GM23248 (cell line): ENCODE measurements around the gene CCDC15. TPM values are rescaled to one million over a fixed set of nuclear protein-coding genes. Genes with fewer than 3 reads are reported as not detected.
A peak's percentile ranks its signal among the peaks of the same experiment; 100 is the strongest.

Experiments used
- DNase-seq: peaks from one replicate; pipeline ENCODE4 v3.0.0-alpha.2; 2015
- H2AFZ ChIP-seq: fragments of 200-600 bp; sonication (generic); 2 replicates; pipeline ENCODE4 v1.6.1; 2016; ENCODE audit warnings: antibody characterized with exemption
- H3F3A ChIP-seq: fragments of 200-600 bp; sonication (generic); 2 replicates; pipeline ENCODE4 v1.6.1; 2016; ENCODE audit warnings: mild to moderate bottlenecking, antibody characterized with exemption, mixed run types; ENCODE audit not compliant: insufficient read depth
- H3K27ac ChIP-seq: fragments of 200-600 bp; sonication (generic); 2 replicates; pipeline ENCODE4 v1.5.1; 2016; ENCODE audit warnings: mild to moderate bottlenecking
- H3K27me3 ChIP-seq: fragments of 200-600 bp; sonication (generic); replicated peaks from 2 replicates; pipeline ENCODE4 v1.6.1; 2016; ENCODE audit warnings: mild to moderate bottlenecking; ENCODE audit not compliant: insufficient read depth
- H3K36me3 ChIP-seq: fragments of 200-600 bp; sonication (generic); 2 replicates; pipeline ENCODE4 v1.6.1; 2016; ENCODE audit warnings: low read depth, mild to moderate bottlenecking
- H3K4me1 ChIP-seq: fragments of 200-600 bp; sonication (generic); 2 replicates; pipeline ENCODE4 v1.6.1; 2016; ENCODE audit warnings: mild to moderate bottlenecking; ENCODE audit not compliant: insufficient read depth
- H3K4me2 ChIP-seq: fragments of 200-600 bp; sonication (generic); one replicate; pipeline ENCODE4 v1.6.1; 2016; ENCODE audit warnings: mild to moderate bottlenecking; ENCODE audit not compliant: unreplicated experiment
- H3K4me3 ChIP-seq: fragments of 200-600 bp; sonication (generic); 2 replicates; pipeline ENCODE4 v1.5.1; 2016; ENCODE audit warnings: mild to moderate bottlenecking
- H3K79me2 ChIP-seq: fragments of 200-600 bp; sonication (generic); 2 replicates; pipeline ENCODE4 v1.6.1; 2016; ENCODE audit warnings: mild to moderate bottlenecking; ENCODE audit not compliant: insufficient read depth
- H3K9ac ChIP-seq: fragments of 200-600 bp; sonication (generic); 2 replicates; pipeline ENCODE4 v1.6.1; 2016; ENCODE audit warnings: mild to moderate bottlenecking
- H3K9me2 ChIP-seq: fragments of 200-600 bp; sonication (generic); 2 replicates; pipeline ENCODE4 v1.6.1; 2016; ENCODE audit warnings: mixed run types, mild to moderate bottlenecking, moderate library complexity; ENCODE audit not compliant: insufficient read depth
- H3K9me3 ChIP-seq: fragments of 200-600 bp; sonication (generic); one replicate; pipeline ENCODE4 v1.6.1; 2017; ENCODE audit warnings: low read depth
- H4K20me1 ChIP-seq: fragments of 200-600 bp; sonication (generic); 2 replicates; pipeline ENCODE4 v1.6.0; 2016; ENCODE audit not compliant: insufficient read depth
- EZH2 ChIP-seq: fragments of 200-600 bp; sonication (generic); IDR thresholded peaks from 2 replicates; pipeline ENCODE4 v1.6.1; 2018; ENCODE audit warnings: antibody characterized with exemption, mild to moderate bottlenecking; ENCODE audit not compliant: insufficient read depth, poor library complexity, severe bottlenecking
- EZH2phosphoT487 ChIP-seq: fragments of 200-600 bp; sonication (generic); IDR thresholded peaks from 2 replicates; pipeline ENCODE4 v1.6.1; 2018; ENCODE audit warnings: antibody characterized with exemption, moderate library complexity, mild to moderate bottlenecking, low read depth; ENCODE audit not compliant: insufficient read depth
- WGBS, 2 experiments: methylation state at CpG; one replicate each; pipeline ENCODE4 v1.1.6; 2015 to 2017; ENCODE audit warnings: low lambda C conversion rate in 2 of 2, low coverage in 1 of 2; ENCODE audit errors: missing lambda C conversion rate in 2 of 2; 5-methylcytosine and 5-hydroxymethylcytosine counted together
- in situ Hi-C: fragments of 300-500 bp; cut with MboI; formaldehyde crosslinking; loops from 2 replicates; pipeline ENCODE4 v1.15.0; 2020
- polyA plus RNA-seq: library from polyadenylated mRNA; unstranded; fragments of >200 nt; fragmentation: Nextera tagmentation; extraction: Ambion mirVana; gene quantifications from 2 replicates; pipeline ENCODE4 v1.2.1, GENCODE V29; 2016
- total RNA-seq: library from RNA; depleted of rRNA; stranded (reverse); fragments of >200 nt; shearing (Covaris generic); gene quantifications from 2 replicates; pipeline ENCODE4 v1.2.3, GENCODE V29; 2014; rRNA removed

Gene CCDC15, protein sequence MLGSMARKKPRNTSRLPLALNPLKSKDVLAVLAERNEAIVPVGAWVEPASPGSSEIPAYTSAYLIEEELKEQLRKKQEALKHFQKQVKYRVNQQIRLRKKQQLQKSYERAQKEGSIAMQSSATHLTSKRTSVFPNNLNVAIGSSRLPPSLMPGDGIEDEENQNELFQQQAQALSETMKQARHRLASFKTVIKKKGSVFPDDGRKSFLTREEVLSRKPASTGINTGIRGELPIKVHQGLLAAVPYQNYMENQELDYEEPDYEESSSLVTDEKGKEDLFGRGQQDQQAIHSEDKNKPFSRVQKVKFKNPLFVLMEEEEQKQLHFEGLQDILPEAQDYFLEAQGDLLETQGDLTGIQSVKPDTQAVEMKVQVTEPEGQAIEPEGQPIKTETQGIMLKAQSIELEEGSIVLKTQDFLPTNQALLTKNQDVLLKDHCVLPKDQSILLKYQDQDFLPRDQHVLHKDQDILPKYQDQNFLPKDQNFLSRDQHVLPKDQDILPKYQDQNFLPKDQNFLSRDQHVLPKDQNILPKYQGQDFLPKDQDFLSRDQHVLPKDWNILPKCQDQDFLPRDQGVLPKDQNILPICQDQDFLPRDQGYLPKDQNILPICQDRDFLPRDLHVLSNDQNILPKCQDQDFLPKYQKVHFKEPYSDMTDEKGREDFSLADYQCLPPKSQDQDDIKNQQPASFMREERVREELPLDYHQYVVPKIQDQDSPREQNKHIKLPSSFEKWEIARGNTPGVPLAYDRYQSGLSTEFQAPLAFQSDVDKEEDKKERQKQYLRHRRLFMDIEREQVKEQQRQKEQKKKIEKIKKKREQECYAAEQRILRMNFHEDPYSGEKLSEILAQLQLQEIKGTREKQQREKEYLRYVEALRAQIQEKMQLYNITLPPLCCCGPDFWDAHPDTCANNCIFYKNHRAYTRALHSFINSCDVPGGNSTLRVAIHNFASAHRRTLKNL
- total RNA-seq (0.97 and 1.3 TPM in 2 replicates), polyA plus RNA-seq (1.6 and 1.8 TPM in 2 replicates)

DNA sequence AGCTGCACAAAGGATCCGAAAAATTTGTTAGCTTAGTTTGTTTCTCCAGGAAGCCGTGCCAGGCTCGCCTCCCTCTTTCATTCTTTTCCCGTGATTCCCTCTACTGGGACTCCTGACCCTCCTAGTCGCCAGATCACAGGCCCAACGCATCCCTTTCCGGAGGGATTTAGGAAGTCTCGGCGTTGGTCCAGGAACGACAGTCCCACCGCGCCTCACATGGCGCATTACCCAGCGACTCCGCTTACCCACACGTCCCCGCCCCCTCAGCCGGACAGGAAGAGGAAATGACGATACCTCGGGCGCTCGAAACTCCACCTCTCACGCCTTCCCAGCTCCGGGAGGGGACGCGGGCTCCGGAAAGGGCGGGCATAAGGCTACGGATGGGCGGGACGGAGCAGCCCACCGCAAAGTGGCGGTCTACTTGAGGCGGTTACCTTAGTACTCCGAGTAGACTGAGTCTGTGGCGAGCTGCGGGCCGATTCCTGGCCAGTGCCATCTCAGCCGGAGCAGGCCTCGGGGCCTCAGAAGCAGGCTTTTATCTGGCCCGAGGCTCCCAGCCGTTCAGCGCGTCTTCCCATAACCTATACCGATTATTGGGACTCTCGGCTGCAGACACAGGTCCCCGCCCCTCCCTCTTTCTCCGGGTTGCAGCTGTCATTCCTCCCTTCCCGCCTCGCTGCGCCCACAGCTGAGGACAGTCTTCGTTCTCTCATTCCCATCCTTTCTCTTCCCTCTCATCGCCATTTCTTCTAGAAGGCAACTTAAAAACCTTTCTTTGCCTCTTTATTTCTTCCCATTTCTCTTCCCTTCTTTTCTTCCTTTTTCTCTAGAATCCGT lies at the start of gene CCDC15:
CCDC15 (plus strand) TSS at position 450 of the 837 bp plus-strand sequence. CDS start 531 bp downstream, outside the sequence.
- H3K4me2 ChIP-seq: peak within 1 kb of the TSS; percentile 96
- H3K79me2 ChIP-seq: no peaks in the 10 kb centered on the region
- TF ChIP-seq EZH2phosphoT487 (no peak), EZH2 (no peak)
- H3K27ac ChIP-seq: peak within 1 kb of the TSS; percentile 82
- no peaks in the 10 kb centered on the region for H4K20me1 ChIP-seq
- H3K36me3 ChIP-seq: no peaks in the 10 kb centered on the region
- H2AFZ ChIP-seq: peak within 1 kb of the TSS; percentile 97
- in situ Hi-C loops: loop anchor here (25.0 kb wide), 1 partner anchor 458 kb away; no protein-coding TSS in a partner anchor
- peaks cover 14% of the 10 kb centered on the region; the same call in 1 of the 2 replicates for H3K4me1 ChIP-seq
- no peaks in the 10 kb centered on the region for H3K9me2 ChIP-seq
- no peaks in the 10 kb centered on the region for H3K9me3 ChIP-seq
- peak within 1 kb of the TSS; percentile 89 for H3K9ac ChIP-seq
- WGBS, 2 experiments: 1% methylated on average over 47 to 48 of the region's 54 CpGs
- H3K4me3 ChIP-seq: peak within 1 kb of the TSS; percentile 81
- no peaks in the 10 kb centered on the region for H3K27me3 ChIP-seq
- peak; percentile 100 for DNase-seq
- H3F3A ChIP-seq: no peaks in the 10 kb centered on the region; the same call in 1 of the 2 replicates

DNA sequence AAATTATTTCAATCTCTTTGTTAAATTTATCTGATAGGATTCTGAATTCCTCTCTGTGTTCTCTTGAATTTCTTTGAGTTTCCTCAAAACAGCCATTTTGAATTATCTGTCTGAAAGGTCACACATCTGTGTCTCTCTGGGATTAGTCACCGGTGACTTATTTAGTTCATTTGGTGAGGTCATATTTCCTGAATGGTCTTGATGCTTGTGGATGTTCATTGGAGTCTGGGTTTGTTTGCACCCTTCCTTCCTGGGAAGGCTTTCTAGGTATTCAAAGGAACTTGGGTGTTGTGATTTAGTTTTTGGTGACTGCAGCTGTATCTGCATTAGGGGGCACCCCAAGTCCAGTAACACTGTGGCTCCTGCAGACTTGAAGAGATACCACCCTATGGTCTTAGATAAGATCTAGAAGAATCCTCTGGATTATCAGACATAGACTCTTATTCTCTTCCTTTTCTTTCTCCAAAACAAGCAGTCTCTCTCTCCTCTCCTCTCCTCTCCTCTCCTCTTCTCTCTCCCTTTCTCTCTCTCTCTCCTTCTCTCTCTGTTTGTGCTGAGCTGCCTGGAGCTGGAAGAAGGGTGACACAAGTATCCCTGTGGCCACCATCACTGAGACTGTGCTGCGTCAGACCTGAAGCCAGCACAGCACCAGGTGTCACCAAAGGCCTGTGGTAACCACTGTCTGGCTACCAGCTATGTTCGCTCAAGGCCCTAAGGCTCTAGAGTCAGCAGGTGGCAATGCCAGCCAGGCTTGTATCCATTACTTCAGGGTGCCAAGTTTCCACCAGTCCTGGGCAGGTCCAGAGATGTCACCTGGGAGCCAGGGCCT lies 38.2 kb upstream of the CCDC15 start:
- peak overlapping the region; percentile 36; the same call in 1 of the 2 replicates for H2AFZ ChIP-seq
- H3K36me3 ChIP-seq: no peaks in the 10 kb centered on the region
- H3K4me3 ChIP-seq: no peak overlapping the region
- H3K27me3 ChIP-seq: no peaks in the 10 kb centered on the region
- H3K9me3 ChIP-seq: no peaks in the 10 kb centered on the region
- no peaks in the 10 kb centered on the region for H3K9me2 ChIP-seq
- no peaks in the 10 kb centered on the region for H3K79me2 ChIP-seq
- H3K4me2 ChIP-seq: no peak overlapping the region
- TF ChIP-seq EZH2: no peak
- TF ChIP-seq EZH2phosphoT487: no peak
- no peaks in the 10 kb centered on the region; the same call in 1 of the 2 replicates for H3K4me1 ChIP-seq
- H3K9ac ChIP-seq: no peak overlapping the region
- in situ Hi-C loops: no loop called here
- peaks cover 9% of the 10 kb centered on the region; the same call in 1 of the 2 replicates for H3F3A ChIP-seq
- whole genome bisulfite sequencing, 2 experiments: 65 to 67% methylated on average over 3 of the region's 3 CpGs
- H3K27ac ChIP-seq: no peak overlapping the region
- no peaks in the 10 kb centered on the region for H4K20me1 ChIP-seq
- peak; percentile 65 for DNase-seq

DNA sequence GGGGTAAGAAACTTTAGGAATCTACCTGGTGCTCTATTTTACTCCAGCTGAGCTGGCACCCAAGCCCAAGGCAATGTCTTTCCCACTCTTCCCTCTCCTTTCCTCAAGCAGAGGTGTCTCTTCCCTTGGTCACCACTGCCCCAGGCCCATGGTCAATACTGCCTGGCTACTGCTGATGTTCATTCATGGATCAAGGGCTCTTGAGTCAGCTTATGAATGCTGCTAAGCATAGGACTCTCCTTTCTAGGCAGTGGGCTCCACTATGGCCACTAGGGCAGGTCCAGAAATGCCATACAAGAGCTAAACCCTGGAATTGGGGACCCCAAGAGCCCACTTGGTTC lies 37.7 kb upstream of the CCDC15 start:
- Histone ChIP-seq H3K9me2 (no peaks in the 10 kb centered on the region), H3K4me2 (no peak overlapping the region), H3K4me1 (no peaks in the 10 kb centered on the region; the same call in 1 of the 2 replicates), H3K9me3 (no peaks in the 10 kb centered on the region), H2AFZ (no peak overlapping the region), H3F3A (peaks cover 9% of the 10 kb centered on the region; the same call in 1 of the 2 replicates), H3K79me2 (no peaks in the 10 kb centered on the region), H3K9ac (no peak overlapping the region), H3K27ac (no peak overlapping the region), H3K27me3 (no peaks in the 10 kb centered on the region), H3K36me3 (no peaks in the 10 kb centered on the region), H3K4me3 (no peak overlapping the region), H4K20me1 (no peaks in the 10 kb centered on the region)
- TF ChIP-seq EZH2phosphoT487 (no peak), EZH2 (no peak)
- no peak for DNase-seq
- in situ Hi-C loops: no loop called here
